Kasumi-1 (cell line): Measurements from ENCODE around the gene PNMA1.
A peak's percentile ranks its signal among the peaks of the same experiment; 100 is the strongest.

Experiments
- DNase-seq, 2 experiments: peaks; one replicate each; lab custom pipeline; 2025; lab: John Stamatoyannopoulos, UW

PNMA1 gene

GRCh38 chr14:73713803-73714655 is at the start of gene PNMA1:
Gene PNMA1, minus strand, starts transcription at chr14:73714384. Its CDS starts 745 bp downstream, at chr14:73713639.
- peak; percentile 75 to 76 for DNase-seq

GRCh38 chr14:73763396-73763795 is 49.2 kb upstream of the PNMA1 start:
- DNase-seq = no peak

- DNase-seq = no peak
Observed at GRCh38 chr14:73762375-73762822, 48.2 kb upstream of the PNMA1 start.

- DNase-seq = no peak
Observed at GRCh38 chr14:73761618-73762355, 47.6 kb upstream of the PNMA1 start.

GRCh38 chr14:73760598-73761586 is 46.7 kb upstream of the PNMA1 start:
- DNase-seq = no peak

GRCh38 chr14:73759714-73760597 is 45.8 kb upstream of the PNMA1 start:
- peak; percentile 96 to 97 for DNase-seq

- DNase-seq = no peak
Observed at GRCh38 chr14:73759183-73759713, 45.1 kb upstream of the PNMA1 start.

- peak; percentile 89 to 90 for DNase-seq
Observed at GRCh38 chr14:73758392-73759182, 44.4 kb upstream of the PNMA1 start.

GRCh38 chr14:73757876-73758391 is 43.8 kb upstream of the PNMA1 start:
- DNase-seq = no peak

GRCh38 chr14:73757381-73757780 is 43.2 kb upstream of the PNMA1 start:
- DNase-seq = no peak

- DNase-seq = no peak
Observed at GRCh38 chr14:73755434-73756014, 41.3 kb upstream of the PNMA1 start.

- DNase-seq = peak in 1 of 2 experiments; percentile 40
Observed at GRCh38 chr14:73754911-73755360, 40.8 kb upstream of the PNMA1 start.

GRCh38 chr14:73753887-73754795 is 40.0 kb upstream of the PNMA1 start:
- DNase-seq = peak; percentile 81 to 85

- peak; percentile 95 to 97 for DNase-seq
Observed at GRCh38 chr14:73753124-73753886, 39.1 kb upstream of the PNMA1 start.

- no peak for DNase-seq
Observed at GRCh38 chr14:73752297-73752992, 38.3 kb upstream of the PNMA1 start.

GRCh38 chr14:73751157-73751691 is 37.0 kb upstream of the PNMA1 start:
- no peak for DNase-seq
